HepG2 (cell line): Measurements from ENCODE around the gene PLSCR4. TPM values are rescaled to one million over a fixed set of nuclear protein-coding genes. Genes with fewer than 3 reads are reported as not detected.

Experiments used
- ATAC-seq: fragments of 200-7000 bp; cut with Tn5 transposase; 3 replicates; pipeline ENCODE4 v1.9.1; 2020; ENCODE audit warnings: mild to moderate bottlenecking, moderate library complexity
- BruUV-seq: library from RNA; stranded (reverse); fragments of 400-500 nt; replicated peaks from 2 replicates; lab custom pipeline; 2021; lab: Mats Ljungman, UMichigan
- CTCF ChIA-PET: fragments of 300-600 bp; formaldehyde crosslinking; extraction: SDS; loops from one replicate; lab custom pipeline; 2021; ENCODE audit warnings: low total read pairs, inconsistent platforms, low intra/inter-chr PET ratio; lab: Yijun Ruan, JAX
- POLR2A ChIA-PET: fragments of 350-600 bp; sonication (Branson Sonifier 250); formaldehyde crosslinking; loops from one replicate; lab custom pipeline; 2020; ENCODE audit warnings: antibody characterized with exemption, inconsistent platforms; lab: Yijun Ruan, JAX
- DNase-seq: peaks from one replicate; pipeline ENCODE4 v3.0.0-alpha.2; 2015; ENCODE audit warnings: low spot score
- FAIRE-seq: peaks from 3 replicates; lab custom pipeline; 2011; peaks lifted over from hg19 to GRCh38; lab: Jason Lieb, UNC
- H2AFZ ChIP-seq: one replicate; pipeline ENCODE4 v1.6.1; 2011; ENCODE audit warnings: low read length, inconsistent platforms
- H3K27ac ChIP-seq: fragments of 300-600 bp; 3 replicates; pipeline ENCODE4 v1.8.0; 2011; ENCODE audit warnings: mixed run types, mild to moderate bottlenecking, mixed read lengths, low read length, inconsistent platforms; ENCODE audit not compliant: insufficient read depth; ENCODE audit errors: extremely low read length
- H3K27me3 ChIP-seq, 2 experiments: fragments of 200-600 bp in 1 of 2; 2 replicates in 1 of 2; 3 replicates in 1 of 2; pipeline versions ENCODE4 v1.6.0 to v1.8.0; 2011; ENCODE audit warnings: low read length in 2 of 2, mild to moderate bottlenecking in 2 of 2, moderate library complexity in 2 of 2, inconsistent platforms in 1 of 2; ENCODE audit not compliant: insufficient read depth in 2 of 2, control insufficient read depth in 1 of 2
- H3K36me3 ChIP-seq, 2 experiments: fragments of 200-600 bp in 1 of 2; replicated peaks in 1 of 2; 2 replicates in 1 of 2; 3 replicates in 1 of 2; pipeline versions ENCODE4 v1.5.1 to v1.8.0; 2011; ENCODE audit warnings: low read length in 2 of 2, inconsistent platforms in 1 of 2; ENCODE audit not compliant: insufficient read depth in 2 of 2, control insufficient read depth in 1 of 2
- H3K4me1 ChIP-seq: 2 replicates; pipeline ENCODE4 v1.5.1; 2012; ENCODE audit warnings: low read length, inconsistent platforms; ENCODE audit not compliant: insufficient read depth
- H3K4me2 ChIP-seq: 2 replicates; pipeline ENCODE4 v1.6.0; 2011; ENCODE audit warnings: low read depth, low read length, inconsistent platforms
- H3K4me3 ChIP-seq, 3 experiments: fragments of 200-600 bp in 1 of 3; sonication (generic), shearing (Covaris generic) in 1 of 3; replicated peaks in 1 of 3; 2 replicates each; pipeline ENCODE4 v1.5.1; 2011 to 2016; ENCODE audit warnings: low read length in 3 of 3, inconsistent platforms in 2 of 3, low read depth in 2 of 3, mild to moderate bottlenecking in 2 of 3, control low read depth in 1 of 3, mixed read lengths in 1 of 3; ENCODE audit not compliant: insufficient read depth in 1 of 3
- H3K79me2 ChIP-seq: one replicate; pipeline ENCODE4 v1.6.1; 2011; ENCODE audit warnings: low read length, inconsistent platforms; ENCODE audit not compliant: insufficient read depth
- H3K9ac ChIP-seq: 2 replicates; pipeline ENCODE4 v1.6.0; 2011; ENCODE audit warnings: mild to moderate bottlenecking, low read depth, low read length, inconsistent platforms; ENCODE audit not compliant: insufficient read depth
- H3K9me3 ChIP-seq: 2 replicates; pipeline ENCODE4 v1.5.1; 2012; ENCODE audit warnings: mild to moderate bottlenecking, low read length
- H4K20me1 ChIP-seq: 2 replicates; pipeline ENCODE4 v1.6.0; 2011; ENCODE audit warnings: inconsistent platforms, mild to moderate bottlenecking, low read length, moderate library complexity; ENCODE audit not compliant: insufficient read depth
- ARID3A ChIP-seq: IDR thresholded peaks from 2 replicates; pipeline ENCODE4 v1.6.1; 2012; ENCODE audit warnings: low read depth, low read length, improper control_type of control experiment
- BRF2 ChIP-seq: sonication (generic); formaldehyde crosslinking; IDR thresholded peaks from 2 replicates; pipeline ENCODE4 v1.8.1; 2022; ENCODE audit warnings: mild to moderate bottlenecking, missing genetic modification reagents
- CTCF ChIP-seq: sonication (generic); formaldehyde crosslinking; IDR thresholded peaks from 2 replicates; pipeline ENCODE4 v1.5.0; 2020; ENCODE audit warnings: mild to moderate bottlenecking, missing genetic modification reagents, moderate library complexity
- RAD21 ChIP-seq: fragments of 450-650 bp; formaldehyde crosslinking; IDR thresholded peaks from 2 replicates; pipeline ENCODE4 v1.5.0; 2020; ENCODE audit warnings: mild to moderate bottlenecking
- SMC3 ChIP-seq: IDR thresholded peaks from 2 replicates; pipeline ENCODE4 v1.6.1; 2011; ENCODE audit warnings: low read length, improper control_type of control experiment
- STAG1 ChIP-seq: sonication (generic); formaldehyde crosslinking; IDR thresholded peaks from 2 replicates; pipeline ENCODE4 v1.4.0; 2020; ENCODE audit warnings: missing genetic modification reagents
- ZNF260 ChIP-seq: sonication (generic); formaldehyde crosslinking; IDR thresholded peaks from 2 replicates; pipeline ENCODE4 v1.4.0; 2020; ENCODE audit warnings: missing genetic modification reagents, low read depth, mild to moderate bottlenecking, borderline replicate concordance
- ZNF280D ChIP-seq: sonication (generic); formaldehyde crosslinking; IDR thresholded peaks from 2 replicates; pipeline ENCODE4 v1.5.1; 2020; ENCODE audit warnings: mild to moderate bottlenecking, missing genetic modification reagents
- ZNF687 ChIP-seq: sonication (generic); formaldehyde crosslinking; IDR thresholded peaks from 2 replicates; pipeline ENCODE4 v1.5.1; 2020; ENCODE audit warnings: mild to moderate bottlenecking, missing genetic modification reagents, moderate library complexity
- ZNF724P ChIP-seq: sonication (generic); formaldehyde crosslinking; IDR thresholded peaks from 2 replicates; pipeline ENCODE4 v1.8.0; 2022; ENCODE audit warnings: missing genetic modification reagents, borderline replicate concordance
- WGBS: methylation state at CpG from one replicate; pipeline ENCODE4 v1.1.6; 2017; ENCODE audit warnings: low lambda C conversion rate; 5-methylcytosine and 5-hydroxymethylcytosine counted together
- in situ Hi-C: cut with HindIII; loops from 2 replicates; pipeline ENCODE4 v1.10.0; 2017; ENCODE audit warnings: low pct_unique_long_range_greater_than_20kb; ENCODE audit not compliant: extremely low pct_ligation_motif_present
- intact Hi-C: fragments of 100-400 bp; cut with micrococcal nuclease; formaldehyde crosslinking; loops from one replicate; pipeline ENCODE4 v1.10.0; 2022; ENCODE audit not compliant: unreplicated experiment
- polyA plus RNA-seq, 8 experiments: library from polyadenylated mRNA; depleted of rRNA in 3 of 8; stranded (reverse) in 7 of 8; unstranded in 1 of 8; fragments of >200 nt; fragmentation: Illumina TruSeq in 4 of 8; extraction: Trizol in 4 of 8; gene quantifications; 2 replicates each; pipeline versions ENCODE4 v1.2.1 to v1.2.3, GENCODE V29; 2011 to 2016; ENCODE audit warnings: low read depth in 4 of 8, missing spikeins in 1 of 8, mixed read lengths in 1 of 8; ENCODE audit not compliant: insufficient read depth in 1 of 8
- total RNA-seq, 5 experiments: library from RNA; depleted of rRNA; stranded (reverse); fragments of >200 nt; fragmentation: Illumina TruSeq; extraction: Trizol; gene quantifications; 2 replicates each; pipeline ENCODE4 v1.2.3, GENCODE V29; 2016; ENCODE audit warnings: low read depth in 1 of 5

Gene PLSCR4
- total and polyA plus RNA-seq, 2 of the 13 experiments (the other 11 are each of a cell fraction or from before 2014, with no cell fraction given) = 1.5 to 59.0 TPM

GRCh38 chr3:146187334-146187950, 63.5 kb downstream of the PLSCR4 start:
- Histone ChIP-seq H3K27ac (no peak overlapping the region), H2AFZ (no peak overlapping the region), H3K27me3 (no peaks in the 10 kb centered on the region), H3K9me3 (no peaks in the 10 kb centered on the region), H3K36me3 (no peaks in the 10 kb centered on the region), H3K4me2 (no peak overlapping the region), H3K9ac (no peak overlapping the region), H3K4me1 (no peaks in the 10 kb centered on the region), H3K4me3 (no peak overlapping the region), H3K79me2 (no peaks in the 10 kb centered on the region), H4K20me1 (no peaks in the 10 kb centered on the region)
- DNase-seq (no peak), ATAC-seq (no peak), FAIRE-seq (no peak)
- intact Hi-C loops = loop anchor here (1.0 to 10.0 kb wide), 2 partner anchors 122 to 457 kb away; no protein-coding TSS in a partner anchor
- in situ Hi-C loops = loop anchor here (25.0 kb wide), 1 partner anchor 400 kb away; no protein-coding TSS in a partner anchor
- CTCF ChIA-PET = interaction anchor here (2.8 to 3.8 kb wide), 2 partner anchors 122 to 140 kb away, joined by 19 to 24 read pairs; no protein-coding TSS in a partner anchor
- 49% methylated on average over 2 of the region's 2 CpGs for WGBS
- POLR2A ChIA-PET = interaction anchor here (2.3 kb wide), 1 partner anchor 27 kb away, joined by 10 read pairs; the partner anchor contains the start of gene PLOD2
- no TSS peak for BruUV-seq
- TF ChIP-seq ZNF687 (CRISPR knock-in tag) (no peak), RAD21 (peak; percentile 28; the same call in 1 of the 2 replicates), ZNF724P (CRISPR knock-in tag) (no peak), ZNF260 (no peak), ARID3A (0 out of 2 replicates have a peak, but pooled peaks have one; percentile 28), CTCF (CRISPR knock-in tag) (peak; percentile 59), ZNF280D (CRISPR knock-in tag) (no peak), SMC3 (peak; percentile 40; the same call in 1 of the 2 replicates), BRF2 (no peak), STAG1 (CRISPR knock-in tag) (peak; percentile 74)
